ENCODE measurements around the gene RBM33. TPM values are rescaled to one million over a fixed set of nuclear protein-coding genes. Genes with fewer than 3 reads are reported as not detected.

The RBM33 gene
- total RNA-seq, 4 donors from 2014 or later, result 35.7 to 59.9 (median 44.5) TPM

DNA sequence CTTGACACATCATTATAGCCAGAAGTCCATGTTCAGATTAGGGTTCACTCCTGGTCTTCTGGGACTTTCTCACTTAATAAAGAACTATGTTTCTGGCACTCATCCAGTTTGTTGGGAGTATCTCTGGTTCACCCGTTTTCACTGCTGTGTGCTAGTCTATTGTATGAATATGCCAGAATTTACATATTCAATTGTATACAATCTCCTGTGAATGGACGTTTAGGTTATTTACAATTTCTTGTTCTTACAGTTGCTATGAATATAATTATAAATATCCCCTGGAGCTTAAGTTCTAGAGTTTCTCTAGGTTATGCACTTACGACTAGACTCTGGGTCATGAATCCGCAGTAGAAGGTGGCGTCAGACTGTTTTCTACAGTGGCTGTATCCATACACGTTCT lies 20.0 kb upstream of the RBM33 start:
- no peaks in the 10 kb centered on the region for H3K4me1 ChIP-seq
- 84 to 86% methylated on average over 6 of the region's 6 CpGs for WGBS, 2 donors
- no peaks in the 10 kb centered on the region for H3K9me3 ChIP-seq
- intact Hi-C loops (cut with DNase I), result no loop called here
- TF ChIP-seq POLR2A (IDR thresholded peaks at IDR 0.05) (no peak), CTCF (IDR thresholded peaks at IDR 0.05) (no peak)
- no peak overlapping the region for H3K27ac ChIP-seq
- no peaks in the 10 kb centered on the region for H3K36me3 ChIP-seq
- no peak for DNase-seq
- H3K27me3 ChIP-seq, result no peaks in the 10 kb centered on the region
- H3K4me3 ChIP-seq (replicated peaks in 1 of 3), result no peak overlapping the region

DNA sequence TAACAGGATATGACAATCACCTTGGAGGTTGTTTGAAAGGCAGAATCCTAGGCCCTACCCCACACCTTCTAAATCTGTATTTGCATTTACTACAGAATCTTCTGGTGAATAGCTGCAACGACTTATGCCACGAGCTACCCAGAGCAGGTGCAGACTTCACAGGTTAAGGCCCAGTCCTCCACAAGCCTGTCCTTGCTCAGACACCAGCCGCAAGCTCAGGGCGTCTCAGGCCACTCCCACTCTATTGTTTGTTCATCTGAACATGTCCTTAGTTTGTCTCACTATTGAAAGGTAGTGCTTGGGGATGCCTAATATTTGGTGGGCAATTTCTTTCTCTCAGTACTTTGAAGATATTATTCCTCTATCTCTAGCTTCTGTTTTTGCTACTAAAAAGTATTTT lies 18.9 kb upstream of the RBM33 start:
- no peak overlapping the region for H3K27ac ChIP-seq
- no peak overlapping the region for H3K4me3 ChIP-seq (replicated peaks in 1 of 3)
- H3K36me3 ChIP-seq, result no peaks in the 10 kb centered on the region
- no peaks in the 10 kb centered on the region for H3K9me3 ChIP-seq
- DNase-seq, result no peak
- intact Hi-C loops (cut with DNase I), result no loop called here
- no peaks in the 10 kb centered on the region for H3K27me3 ChIP-seq
- WGBS, 2 donors, result 77 to 91% methylated on average over 4 of the region's 4 CpGs
- TF ChIP-seq POLR2A (IDR thresholded peaks at IDR 0.05), result no peak
- no peak for TF ChIP-seq CTCF (IDR thresholded peaks at IDR 0.05)
- H3K4me1 ChIP-seq, result no peaks in the 10 kb centered on the region

DNA sequence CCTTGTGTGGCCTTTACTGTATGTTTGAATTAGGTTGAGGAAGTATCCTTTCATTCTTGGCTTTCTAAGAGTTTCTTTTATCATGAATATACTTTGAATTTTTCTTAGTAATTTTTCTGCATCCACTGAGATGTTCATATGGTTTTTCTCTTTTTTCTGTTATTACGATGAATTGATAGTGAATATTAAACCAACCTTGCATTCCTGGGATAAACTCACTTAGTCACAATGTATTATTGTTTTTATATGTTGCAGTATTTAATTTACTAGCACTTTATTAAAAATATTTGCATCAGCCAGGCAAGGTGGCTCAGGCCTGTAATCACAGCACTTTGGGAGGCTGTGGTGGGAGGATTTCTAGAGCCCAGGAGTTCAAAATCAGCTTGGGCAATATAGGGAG lies 15.3 kb upstream of the RBM33 start:
- Histone ChIP-seq H3K9me3 (no peaks in the 10 kb centered on the region), H3K27ac (no peak overlapping the region), H3K4me1 (no peaks in the 10 kb centered on the region), H3K4me3 (replicated peaks in 1 of 3) (no peak overlapping the region), H3K36me3 (no peaks in the 10 kb centered on the region), H3K27me3 (no peaks in the 10 kb centered on the region)
- intact Hi-C loops (cut with DNase I), result no loop called here
- no peak for DNase-seq
- TF ChIP-seq POLR2A (IDR thresholded peaks at IDR 0.05) (no peak), CTCF (IDR thresholded peaks at IDR 0.05) (no peak)
- WGBS, 2 donors, result 96 to 98% methylated on average over 1 of the region's 1 CpG

DNA sequence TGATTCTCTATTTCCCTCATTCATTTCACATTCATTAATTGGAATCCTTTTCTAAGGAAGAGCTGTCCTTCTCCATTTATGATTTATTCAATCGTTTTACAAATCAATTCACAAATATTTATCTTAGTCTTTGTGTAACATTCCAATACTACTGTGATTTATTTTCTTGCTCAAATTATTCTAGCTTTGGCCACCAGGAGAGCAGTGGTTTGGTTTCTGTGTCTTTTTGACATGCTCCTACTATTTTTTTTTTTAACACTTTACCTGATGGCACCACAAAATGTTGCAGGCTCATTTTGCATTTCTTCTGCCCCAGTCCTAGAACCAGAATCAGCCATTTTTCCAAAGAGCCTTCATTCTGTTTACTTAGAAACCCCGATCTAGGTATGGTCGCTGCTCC lies 13.3 kb upstream of the RBM33 start:
- H3K27ac ChIP-seq, result no peak overlapping the region
- H3K36me3 ChIP-seq, result no peaks in the 10 kb centered on the region
- H3K4me1 ChIP-seq, result no peaks in the 10 kb centered on the region
- H3K27me3 ChIP-seq, result no peaks in the 10 kb centered on the region
- no peak overlapping the region for H3K4me3 ChIP-seq (replicated peaks in 1 of 3)
- intact Hi-C loops (cut with DNase I), result no loop called here
- TF ChIP-seq POLR2A (IDR thresholded peaks at IDR 0.05), result no peak
- no peak for TF ChIP-seq CTCF (IDR thresholded peaks at IDR 0.05)
- H3K9me3 ChIP-seq, result no peaks in the 10 kb centered on the region
- DNase-seq, result no peak
- 82 to 88% methylated on average over 3 of the region's 3 CpGs for WGBS, 2 donors

- no peaks in the 10 kb centered on the region for H3K4me1 ChIP-seq
- intact Hi-C loops (cut with DNase I), result no loop called here
- no peak for DNase-seq
- H3K9me3 ChIP-seq, result no peaks in the 10 kb centered on the region
- no peak overlapping the region for H3K27ac ChIP-seq
- H3K4me3 ChIP-seq (replicated peaks in 1 of 3), result no peak overlapping the region
- no peaks in the 10 kb centered on the region for H3K27me3 ChIP-seq
- no peaks in the 10 kb centered on the region for H3K36me3 ChIP-seq
- TF ChIP-seq POLR2A (IDR thresholded peaks at IDR 0.05) (no peak), CTCF (IDR thresholded peaks at IDR 0.05) (no peak)
- 97 to 98% methylated on average over 3 of the region's 3 CpGs for WGBS, 2 donors
Measured at GRCh38 chr7:155635817-155636216, 8.6 kb upstream of the RBM33 start.

All from thyroid gland (tissue), 4 donors.